Activated CD8-positive, alpha-beta T cell treated with anti-CD3 and anti-CD28 coated beads, Interleukin-2, amount 10 ng/mL, durations not matched to agents 7 days and 5 days (primary cell): ENCODE measurements around the gene ELMOD3. TPM values are rescaled to one million over a fixed set of nuclear protein-coding genes. Genes with fewer than 3 reads are reported as not detected.

ENCODE experiments used
- ATAC-seq: fragments of 150-1000 bp; cut with Tn5 transposase; one replicate; pipeline ENCODE4 v1.10.0; 2021; ENCODE audit warnings: moderate library complexity
- CTCF ChIA-PET: fragments of 350-600 bp; sonication (Branson Sonifier 250); formaldehyde crosslinking; loops from one replicate; lab custom pipeline; 2021; ENCODE audit warnings: antibody characterized with exemption; lab: Charles Lee
- POLR2A ChIA-PET: fragments of 350-600 bp; sonication (Branson Sonifier 250); formaldehyde crosslinking; loops from one replicate; lab custom pipeline; 2021; ENCODE audit warnings: antibody characterized with exemption; lab: Charles Lee
- DNase-seq: peaks from one replicate; pipeline ENCODE4 v3.0.0-alpha.2; 2020
- H3K27ac Mint-ChIP-seq: one replicate; pipeline ENCODE4 v1.8.0; 2021; ENCODE audit warnings: mild to moderate bottlenecking, mixed read lengths
- H3K27me3 Mint-ChIP-seq: one replicate; pipeline ENCODE4 v1.8.0; 2021; ENCODE audit warnings: low read depth, mixed read lengths
- H3K36me3 Mint-ChIP-seq: one replicate; pipeline ENCODE4 v1.8.0; 2021; ENCODE audit warnings: low read depth, mixed read lengths
- H3K4me1 Mint-ChIP-seq: one replicate; pipeline ENCODE4 v1.8.0; 2021; ENCODE audit warnings: low read depth, mixed read lengths
- H3K4me3 Mint-ChIP-seq: one replicate; pipeline ENCODE4 v1.8.0; 2021; ENCODE audit warnings: mild to moderate bottlenecking, mixed read lengths
- H3K9me3 Mint-ChIP-seq: one replicate; pipeline ENCODE4 v1.8.0; 2022; ENCODE audit warnings: mixed read lengths; ENCODE audit not compliant: insufficient read depth
- total RNA-seq, 2 experiments: library from RNA; stranded (reverse); gene quantifications; one replicate each; pipeline ENCODE4 v1.2.3, GENCODE V29; 2021

ELMOD3 gene
- total RNA-seq, 2 experiments from 2014 or later, result 14.4 to 19.9 TPM

DNA sequence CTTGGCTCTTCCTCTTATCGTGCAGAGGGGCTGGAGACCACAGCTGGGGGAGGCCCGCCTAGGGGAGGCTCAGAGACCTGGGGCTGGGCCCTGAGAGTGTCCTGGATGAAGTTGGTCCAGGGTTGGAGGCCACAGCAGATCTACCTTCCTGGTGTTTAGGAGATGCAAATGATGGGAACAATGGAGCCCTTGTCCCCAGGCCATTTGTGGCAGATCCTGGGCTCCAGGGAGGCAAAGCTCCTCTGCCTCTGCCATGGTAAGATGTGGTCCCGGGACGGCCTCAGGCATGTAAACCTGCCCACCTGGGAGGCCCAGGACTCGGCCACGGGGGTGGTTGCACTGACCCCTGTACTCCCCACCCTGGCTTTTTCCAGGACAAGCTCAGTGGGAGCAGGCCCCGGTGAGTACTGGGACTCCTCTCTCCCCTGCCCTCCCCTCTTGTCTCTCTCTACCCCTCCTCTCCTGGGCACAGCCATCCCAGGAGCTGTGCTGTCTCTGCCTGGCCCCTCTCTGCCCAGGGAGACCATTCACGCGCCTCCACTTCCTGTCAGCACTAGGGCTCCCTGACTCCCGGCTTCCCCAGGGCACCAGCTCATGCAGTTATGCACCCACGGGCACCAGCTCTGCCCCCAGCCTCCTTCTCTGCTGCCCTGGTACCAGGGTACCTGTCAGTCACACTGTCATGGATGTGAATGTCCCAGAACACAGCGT is 74.8 kb downstream of the ELMOD3 start:
- Mint-ChIP-seq H3K4me3 (no peak overlapping the region), H3K27ac (no peak overlapping the region), H3K4me1 (peaks cover 11% of the 10 kb centered on the region), H3K36me3 (no peaks in the 10 kb centered on the region), H3K27me3 (no peaks in the 10 kb centered on the region), H3K9me3 (no peaks in the 10 kb centered on the region)
- ChIA-PET CTCF (interaction anchor here (1.1 to 3.4 kb wide), 5 partner anchors 8 to 123 kb away, joined by 3 to 20 read pairs (median 12); no protein-coding TSS in a partner anchor), POLR2A (interaction anchor here (0.8 to 3.0 kb wide), 7 partner anchors 8 to 116 kb away, joined by 3 to 21 read pairs (median 4); partner anchors contain the start of genes MAT2A and SH2D6)
- DNase-seq (no peak), ATAC-seq (no peak)

- POLR2A ChIA-PET, result interaction anchor here (1.0 to 3.0 kb wide), 3 partner anchors 108 to 116 kb away, joined by 4 to 21 read pairs (median 5); partner anchors contain the start of gene MAT2A
- Mint-ChIP-seq H3K27me3 (no peaks in the 10 kb centered on the region), H3K27ac (peak overlapping the region; percentile 34), H3K9me3 (no peaks in the 10 kb centered on the region), H3K4me1 (peaks cover 11% of the 10 kb centered on the region), H3K4me3 (no peak overlapping the region), H3K36me3 (no peaks in the 10 kb centered on the region)
- CTCF ChIA-PET, result interaction anchor here (0.9 to 3.4 kb wide), 3 partner anchors 9 to 122 kb away, joined by 3 to 20 read pairs (median 12); no protein-coding TSS in a partner anchor
- no peak for ATAC-seq
- no peak for DNase-seq
Measured at GRCh38 chr2:85429924-85430289, 75.3 kb downstream of the ELMOD3 start.

DNA sequence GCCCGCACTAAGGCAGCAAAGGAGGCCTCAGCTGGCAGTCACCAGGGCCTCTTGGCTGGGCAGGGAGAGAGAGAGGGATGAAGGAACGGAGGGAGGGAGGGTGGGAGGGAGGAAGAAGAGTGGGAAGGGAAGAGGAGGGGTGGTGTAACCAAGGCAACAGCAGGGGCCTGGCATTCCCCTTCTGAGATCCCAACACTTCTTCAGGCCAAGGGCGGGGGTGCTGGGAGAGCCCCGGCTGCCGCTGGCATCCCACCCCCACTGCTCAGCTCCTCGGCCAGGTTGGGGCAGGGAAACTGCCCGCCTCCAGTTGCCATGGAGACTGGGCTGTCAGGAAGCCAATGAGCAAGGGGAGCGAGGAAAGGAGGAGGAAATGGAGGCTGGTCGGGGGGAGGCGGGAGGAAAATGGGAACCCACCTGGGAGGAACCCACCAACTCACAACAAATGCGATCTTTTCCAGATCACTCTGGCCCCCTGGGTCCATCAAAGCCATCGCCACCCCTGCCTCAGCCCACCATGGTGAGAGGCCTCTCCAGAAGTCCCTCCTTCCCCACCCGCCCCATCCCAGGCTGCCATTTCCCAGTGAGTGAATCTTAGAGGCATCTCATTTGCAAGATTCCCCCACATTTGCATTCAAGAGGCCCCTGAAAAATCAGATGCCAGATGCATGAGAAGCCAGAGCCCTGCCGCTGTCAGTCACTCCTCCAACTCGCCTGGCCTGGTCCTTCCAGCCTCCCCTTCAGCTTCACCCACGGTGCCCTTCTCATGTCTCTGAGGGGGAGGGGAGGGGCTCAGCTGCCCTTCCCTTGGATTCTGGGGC is 76.4 kb downstream of the ELMOD3 start:
- no peaks in the 10 kb centered on the region for H3K27me3 Mint-ChIP-seq
- no peak overlapping the region for H3K27ac Mint-ChIP-seq
- POLR2A ChIA-PET, result interaction anchor here (0.6 to 3.0 kb wide), 3 partner anchors 107 to 181 kb away, joined by 3 to 21 read pairs (median 4); partner anchors contain the start of genes C2orf68 and MAT2A
- DNase-seq, result no peak
- CTCF ChIA-PET, result interaction anchor here (0.9 to 3.4 kb wide), 5 partner anchors 10 to 121 kb away, joined by 3 to 20 read pairs (median 3); no protein-coding TSS in a partner anchor
- no peaks in the 10 kb centered on the region for H3K9me3 Mint-ChIP-seq
- H3K4me1 Mint-ChIP-seq, result peaks cover 11% of the 10 kb centered on the region
- H3K4me3 Mint-ChIP-seq, result no peak overlapping the region
- ATAC-seq, result no peak
- H3K36me3 Mint-ChIP-seq, result no peaks in the 10 kb centered on the region

DNA sequence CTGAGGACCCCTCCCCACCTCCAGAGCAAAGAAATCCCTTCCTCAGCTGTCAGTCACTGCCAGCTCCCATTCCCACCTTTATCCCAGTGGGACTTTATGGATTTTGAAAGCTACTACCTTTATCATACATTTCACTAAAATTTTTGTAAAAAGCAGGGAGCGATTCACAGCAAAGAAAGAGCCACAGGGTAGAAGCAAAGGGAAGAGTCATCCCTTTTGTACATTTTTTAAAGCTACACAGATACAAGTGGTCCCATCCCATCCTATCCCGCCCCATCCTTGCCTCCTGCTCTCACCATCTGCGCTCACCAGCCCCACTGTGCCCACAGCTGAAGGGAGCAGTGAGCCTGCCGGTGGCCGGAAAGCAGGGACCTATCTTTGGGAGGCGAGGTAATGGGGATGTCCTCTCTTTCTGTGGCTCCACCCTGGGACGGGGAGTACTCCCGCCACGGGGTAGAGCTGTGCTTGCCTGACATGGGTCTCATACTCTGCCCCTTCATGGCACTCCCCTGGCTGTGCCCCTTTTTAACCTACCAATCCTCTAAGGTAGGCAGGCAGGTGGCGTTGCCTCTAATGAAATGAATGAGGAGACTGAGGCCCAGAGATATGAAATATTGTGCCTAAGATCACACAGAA is 77.1 kb downstream of the ELMOD3 start:
- ATAC-seq (no peak), DNase-seq (no peak)
- no peak overlapping the region for H3K4me3 Mint-ChIP-seq
- H3K9me3 Mint-ChIP-seq, result no peaks in the 10 kb centered on the region
- ChIA-PET CTCF (interaction anchor here (0.9 to 1.0 kb wide), 3 partner anchors 113 to 119 kb away, joined by 3 to 4 read pairs (median 3); no protein-coding TSS in a partner anchor), POLR2A (interaction anchor here (0.6 to 1.0 kb wide), 2 partner anchors 107 to 180 kb away, joined by 3 to 4 read pairs; partner anchors contain the start of genes C2orf68 and MAT2A)
- H3K4me1 Mint-ChIP-seq, result peaks cover 19% of the 10 kb centered on the region
- H3K27ac Mint-ChIP-seq, result no peak overlapping the region
- no peaks in the 10 kb centered on the region for H3K27me3 Mint-ChIP-seq
- no peaks in the 10 kb centered on the region for H3K36me3 Mint-ChIP-seq

DNA sequence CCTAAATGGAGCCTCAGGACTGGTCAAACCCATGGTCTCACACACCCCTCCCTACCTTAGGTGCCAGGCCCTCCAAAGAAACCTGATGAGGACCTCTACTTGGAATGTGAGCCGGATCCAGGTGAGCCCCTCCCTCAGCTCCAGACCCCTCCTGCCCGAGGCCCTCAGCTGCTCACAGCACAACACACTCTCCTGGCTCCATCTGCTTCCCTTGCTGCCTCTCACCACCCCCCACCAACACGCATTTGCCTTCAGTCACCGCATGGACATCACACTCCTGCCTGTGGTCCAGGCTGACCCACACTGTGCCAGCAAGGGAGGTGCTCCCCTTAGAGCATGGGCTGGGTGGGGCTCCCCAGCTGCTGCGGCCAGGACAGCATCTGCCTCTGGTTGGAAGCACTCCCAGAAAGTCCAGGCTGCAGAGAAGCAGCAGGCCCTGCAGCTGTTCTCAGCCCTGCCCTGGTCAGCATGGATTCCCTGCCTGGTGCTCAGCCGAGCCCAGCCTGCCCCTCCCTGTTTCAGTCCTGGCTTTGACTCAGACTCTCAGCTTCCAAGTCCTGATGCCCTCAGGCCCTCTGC is 79.0 kb downstream of the ELMOD3 start:
- Mint-ChIP-seq H3K27me3 (no peaks in the 10 kb centered on the region), H3K36me3 (no peaks in the 10 kb centered on the region), H3K4me1 (peaks cover 30% of the 10 kb centered on the region), H3K27ac (no peak overlapping the region), H3K9me3 (no peaks in the 10 kb centered on the region), H3K4me3 (no peak overlapping the region)
- CTCF ChIA-PET, result interaction anchor here (1.2 to 2.4 kb wide), 2 partner anchors 14 to 121 kb away, joined by 3 to 6 read pairs; partner anchors contain the start of gene SH2D6
- POLR2A ChIA-PET, result no interaction called here
- DNase-seq, result no peak
- no peak for ATAC-seq

DNA sequence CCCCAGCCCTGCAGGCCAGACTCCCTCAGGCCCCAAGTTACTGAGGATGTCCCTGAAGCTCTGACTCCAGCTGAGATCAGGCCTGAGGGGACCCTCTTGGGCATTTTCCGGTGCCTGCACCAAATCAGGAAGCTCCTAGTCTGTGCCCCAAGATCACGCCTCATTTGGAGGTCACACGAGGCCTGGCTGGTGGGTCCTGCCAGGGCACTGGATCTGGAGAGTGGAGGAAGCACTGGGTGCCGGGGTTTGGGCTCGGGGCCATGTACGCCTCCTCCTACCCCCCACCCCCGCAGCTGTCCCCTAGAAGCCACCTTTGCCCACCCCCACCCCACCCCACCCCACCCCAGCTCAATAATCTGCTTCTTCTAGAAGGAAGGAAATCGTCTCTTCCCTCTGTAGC is 80.1 kb downstream of the ELMOD3 start:
- Mint-ChIP-seq H3K27me3 (no peaks in the 10 kb centered on the region), H3K27ac (no peak overlapping the region), H3K4me3 (no peak overlapping the region), H3K36me3 (no peaks in the 10 kb centered on the region), H3K9me3 (no peaks in the 10 kb centered on the region), H3K4me1 (peaks cover 35% of the 10 kb centered on the region)
- CTCF ChIA-PET, result interaction anchor here (1.3 to 2.4 kb wide), 2 partner anchors 15 to 117 kb away, joined by 4 to 6 read pairs; partner anchors contain the start of gene SH2D6
- no peak for ATAC-seq
- POLR2A ChIA-PET, result no interaction called here
- no peak for DNase-seq

GRCh38 chr2:85435220-85435958 is 80.8 kb downstream of the ELMOD3 start:
- Mint-ChIP-seq H3K4me3 (no peak overlapping the region), H3K36me3 (no peaks in the 10 kb centered on the region), H3K4me1 (peaks cover 40% of the 10 kb centered on the region), H3K27me3 (no peaks in the 10 kb centered on the region), H3K27ac (no peak overlapping the region), H3K9me3 (no peaks in the 10 kb centered on the region)
- ChIA-PET POLR2A (interaction anchor here (1.5 kb wide), 1 partner anchor 103 kb away, joined by 6 read pairs; the partner anchor contains the start of gene MAT2A), CTCF (interaction anchor here (1.3 to 2.4 kb wide), 2 partner anchors 16 to 116 kb away, joined by 4 to 6 read pairs; partner anchors contain the start of gene SH2D6)
- ATAC-seq, result no peak
- DNase-seq, result no peak

GRCh38 chr2:85435981-85436835 is 81.6 kb downstream of the ELMOD3 start:
- no peaks in the 10 kb centered on the region for H3K36me3 Mint-ChIP-seq
- ChIA-PET CTCF (interaction anchor here (1.2 kb wide), 1 partner anchor 120 kb away, joined by 3 read pairs; no protein-coding TSS in a partner anchor), POLR2A (interaction anchor here (1.5 kb wide), 1 partner anchor 102 kb away, joined by 6 read pairs; the partner anchor contains the start of gene MAT2A)
- DNase-seq (no peak), ATAC-seq (no peak)
- peak overlapping the region; percentile 88 for H3K27ac Mint-ChIP-seq
- H3K9me3 Mint-ChIP-seq, result no peaks in the 10 kb centered on the region
- peaks cover 46% of the 10 kb centered on the region for H3K4me1 Mint-ChIP-seq
- H3K27me3 Mint-ChIP-seq, result no peaks in the 10 kb centered on the region
- no peak overlapping the region for H3K4me3 Mint-ChIP-seq

- Mint-ChIP-seq H3K4me3 (peak overlapping the region; percentile 73), H3K4me1 (peaks cover 46% of the 10 kb centered on the region), H3K9me3 (no peaks in the 10 kb centered on the region), H3K27me3 (no peaks in the 10 kb centered on the region), H3K27ac (peak overlapping the region; percentile 88), H3K36me3 (no peaks in the 10 kb centered on the region)
- ChIA-PET POLR2A (interaction anchor here (0.6 to 8.3 kb wide), 9 partner anchors 8 to 115 kb away, joined by 3 to 88 read pairs (median 3); partner anchors contain the start of genes MAT2A, SH2D6 and TGOLN2), CTCF (interaction anchor here (0.7 to 2.5 kb wide), 8 partner anchors 9 to 119 kb away, joined by 3 to 12 read pairs (median 4); partner anchors contain the start of gene SH2D6)
- peak; percentile 2 for ATAC-seq
- no peak for DNase-seq
Measured at GRCh38 chr2:85436836-85437487, 82.4 kb downstream of the ELMOD3 start.
